NCI-H2029 (cell line): ENCODE measurements around the gene HS6ST1.

ENCODE experiments used
- DNase-seq: peaks from one replicate; lab custom pipeline; 2025; lab: John Stamatoyannopoulos, UW

The HS6ST1 gene

DNA sequence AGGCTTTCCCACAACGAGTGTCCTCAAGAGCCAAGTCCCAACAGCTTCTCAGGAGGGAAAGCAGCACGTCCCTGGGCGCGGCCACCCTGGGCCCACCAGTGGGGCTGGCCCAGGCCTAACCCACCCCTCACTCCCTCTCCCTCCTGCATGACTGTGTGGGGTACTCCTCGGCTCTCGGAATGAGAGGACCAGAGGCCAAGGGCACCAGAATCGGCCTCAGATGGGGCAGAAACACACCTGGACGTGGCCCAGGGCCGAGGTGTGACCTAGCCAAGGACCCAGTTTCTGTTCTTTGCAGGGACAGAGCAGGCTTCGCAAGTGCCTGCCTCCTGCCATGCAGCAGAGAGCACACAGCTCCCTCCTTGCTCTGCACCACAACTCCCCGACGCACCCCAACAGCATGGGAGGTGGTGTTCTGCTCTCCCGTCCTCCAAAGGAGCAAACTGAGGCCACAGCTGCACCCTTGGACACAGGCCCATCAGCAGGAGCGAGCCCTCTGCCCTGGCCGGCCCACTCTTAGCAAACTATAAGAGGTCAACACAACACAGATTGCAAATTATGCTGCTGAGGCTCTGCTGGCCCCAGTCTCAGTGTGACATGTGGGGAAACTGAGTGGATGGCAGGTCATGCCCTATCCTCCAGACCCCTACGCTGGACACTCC is 19.7 kb downstream of the HS6ST1 start:
- DNase-seq: no peak

DNA sequence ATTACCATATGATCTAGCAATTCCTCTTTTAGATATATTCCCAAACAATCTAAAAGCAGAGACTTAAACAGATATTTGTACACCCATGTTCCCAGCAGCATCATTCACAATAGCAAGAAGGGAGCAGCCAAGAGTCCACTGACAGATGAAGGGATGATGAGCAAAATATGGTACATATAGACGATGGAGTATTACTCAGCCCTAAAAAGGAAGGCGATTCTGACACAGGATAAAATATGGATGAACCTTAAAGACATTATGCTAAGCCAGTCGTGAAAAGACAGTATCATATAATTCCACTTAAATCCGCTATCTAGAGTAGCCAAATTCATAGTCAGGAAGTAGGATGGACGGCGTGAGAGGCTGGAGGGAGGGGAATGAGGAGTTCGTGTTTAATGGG is 20.4 kb downstream of the HS6ST1 start:
- no peak for DNase-seq

DNA sequence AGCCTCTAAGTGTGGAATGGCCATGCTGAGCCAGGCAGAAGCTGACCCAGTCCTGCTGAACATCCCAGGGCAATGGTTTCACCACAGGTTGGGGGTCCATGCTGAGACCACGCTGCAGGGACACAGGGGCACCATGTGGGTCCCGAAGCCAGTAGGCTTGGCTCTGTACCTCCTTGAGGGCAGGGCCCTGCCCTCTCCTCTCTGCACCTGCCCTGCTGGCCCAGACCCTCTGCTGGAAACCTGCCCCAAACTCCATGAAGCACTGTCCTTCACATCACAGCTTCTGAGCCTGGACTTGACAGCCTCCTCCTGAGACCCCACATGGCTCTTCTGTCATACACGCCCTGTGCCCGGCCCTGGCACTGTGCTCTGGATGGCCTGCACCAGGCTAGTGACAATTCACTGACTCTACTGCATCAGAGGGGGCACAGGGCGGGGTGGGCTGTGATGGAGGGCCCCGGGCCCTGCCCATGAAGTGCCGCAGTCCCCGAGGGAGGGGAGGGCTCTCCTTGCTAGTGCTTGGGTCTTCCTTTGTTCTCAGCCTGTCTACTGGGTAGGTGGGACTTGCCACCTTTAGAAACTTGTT is 24.7 kb downstream of the HS6ST1 start:
- no peak for DNase-seq

DNA sequence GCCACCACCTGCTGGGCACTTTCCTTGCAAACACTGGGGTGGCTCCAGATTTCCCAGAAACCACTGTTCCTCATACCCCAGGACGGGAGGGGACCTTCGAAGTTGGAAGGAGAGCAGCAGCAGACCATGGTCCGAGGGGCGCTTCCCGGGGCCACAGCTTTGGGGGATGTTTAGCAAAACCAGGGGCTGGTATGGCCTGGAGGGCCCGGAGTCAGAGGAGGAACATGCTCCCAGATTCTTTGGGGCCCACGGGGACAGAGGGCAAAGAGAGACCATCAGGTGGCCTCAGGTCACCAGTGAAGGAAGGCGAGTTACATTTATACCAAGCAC is 25.3 kb downstream of the HS6ST1 start:
- no peak for DNase-seq

DNA sequence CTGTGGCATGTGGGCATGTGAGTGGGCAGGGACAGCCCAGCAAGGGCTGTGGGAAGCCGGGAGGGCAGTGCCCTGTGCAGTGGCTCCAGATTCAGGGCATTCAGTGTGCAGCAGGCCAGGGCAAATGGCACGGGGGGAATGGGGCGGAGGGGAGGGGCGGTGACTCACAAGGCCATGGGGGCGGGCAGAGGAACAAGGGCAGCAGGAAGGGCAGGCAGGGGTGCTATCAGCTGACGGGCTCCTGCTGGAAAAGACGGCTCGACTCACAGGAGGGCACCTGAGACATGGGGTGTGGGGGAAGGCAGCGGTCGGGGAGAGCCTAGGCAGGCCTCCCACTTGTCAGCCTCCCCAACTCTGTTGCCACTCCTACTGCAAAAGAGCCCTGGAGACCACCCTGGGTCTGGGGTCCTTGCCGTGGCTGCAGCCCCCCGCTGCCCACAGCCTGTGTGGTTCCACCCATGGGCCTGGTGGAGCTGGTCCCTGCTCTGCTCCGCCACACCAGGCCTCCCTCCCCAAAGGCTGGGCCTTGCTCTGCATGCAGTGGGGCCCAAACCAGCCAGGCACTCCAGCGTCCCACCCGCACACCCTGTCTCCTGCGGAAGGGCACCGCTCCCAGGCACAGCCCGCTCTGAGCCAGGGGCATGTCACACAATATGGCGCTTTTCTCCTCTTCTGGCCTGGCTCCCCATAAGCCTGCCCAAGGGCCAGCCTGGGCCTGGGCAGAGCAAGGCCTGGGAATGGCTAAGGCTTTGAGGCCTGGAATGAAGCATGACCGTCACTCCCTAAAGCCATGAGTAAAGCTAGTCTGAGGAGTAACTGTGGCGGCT is 25.9 kb downstream of the HS6ST1 start:
- DNase-seq: no peak

DNA sequence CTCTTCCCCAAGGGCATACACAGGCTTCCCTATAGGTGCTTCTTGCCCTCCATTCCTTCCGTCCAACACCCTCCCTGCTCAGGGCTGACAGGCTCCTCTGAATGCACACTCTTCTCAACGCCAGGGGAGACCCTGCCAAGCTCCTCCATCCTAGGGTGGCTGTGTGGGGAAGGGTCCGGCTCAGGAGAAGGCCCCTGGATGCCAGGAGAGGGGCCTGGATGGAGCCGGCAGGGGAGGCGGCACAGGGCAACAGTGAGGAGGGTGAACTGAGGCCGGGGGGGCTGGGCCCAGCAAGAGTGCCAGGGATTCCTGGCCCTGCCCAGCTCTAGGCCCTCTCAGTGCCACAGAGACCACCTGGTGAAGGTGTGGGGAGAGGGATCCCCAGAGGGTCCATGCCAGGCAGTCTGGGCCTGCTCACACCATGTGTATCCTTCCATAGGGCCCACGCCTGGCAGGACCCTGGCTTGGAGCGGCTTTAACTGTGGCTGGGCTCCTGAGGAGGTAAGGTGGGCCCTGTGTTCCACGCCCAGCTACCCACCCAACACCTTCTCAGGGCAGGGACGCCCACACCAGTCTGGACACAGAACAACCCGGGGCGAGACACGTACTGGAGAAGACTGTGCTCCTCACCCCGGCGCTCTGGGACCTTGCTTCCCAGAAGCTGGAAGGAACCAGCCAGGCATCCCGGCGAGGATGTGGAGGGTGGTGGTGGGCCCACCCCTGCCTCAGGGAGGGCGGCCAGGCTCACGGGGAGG is 26.6 kb downstream of the HS6ST1 start:
- DNase-seq: no peak

DNA sequence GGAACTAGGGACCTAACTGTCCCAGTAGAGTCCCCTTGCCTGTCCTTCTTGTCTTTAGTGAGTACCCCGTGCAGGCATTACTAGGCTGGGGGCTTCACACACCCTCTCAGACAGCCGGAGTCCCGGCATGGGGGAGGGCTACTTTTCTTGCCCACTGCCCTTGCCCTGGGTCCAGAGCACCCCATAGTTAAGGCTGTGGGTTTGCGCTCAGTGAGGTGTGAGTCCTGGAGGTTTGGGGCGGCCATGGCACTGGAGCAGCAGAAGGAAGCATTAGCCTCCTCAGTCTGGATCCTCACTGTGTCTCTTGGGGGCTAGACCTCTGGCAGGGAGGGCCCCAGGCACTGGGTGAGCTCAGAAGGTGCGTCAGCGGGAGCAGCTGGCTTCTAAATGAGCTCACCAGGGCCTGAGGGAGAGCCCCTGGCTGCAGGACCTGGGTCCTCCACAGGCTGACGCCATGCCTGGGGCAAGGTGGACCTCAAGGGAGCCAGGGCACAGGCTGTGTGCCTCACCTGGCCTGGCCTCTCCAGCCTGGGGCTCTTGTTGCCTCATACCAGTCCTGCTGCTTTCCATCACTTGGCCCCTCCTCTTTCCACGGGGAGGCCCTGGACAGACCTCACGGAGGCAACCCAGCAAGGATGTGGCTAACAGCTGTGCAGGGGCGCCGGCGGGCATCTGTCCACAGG is 27.4 kb downstream of the HS6ST1 start:
- no peak for DNase-seq

DNA sequence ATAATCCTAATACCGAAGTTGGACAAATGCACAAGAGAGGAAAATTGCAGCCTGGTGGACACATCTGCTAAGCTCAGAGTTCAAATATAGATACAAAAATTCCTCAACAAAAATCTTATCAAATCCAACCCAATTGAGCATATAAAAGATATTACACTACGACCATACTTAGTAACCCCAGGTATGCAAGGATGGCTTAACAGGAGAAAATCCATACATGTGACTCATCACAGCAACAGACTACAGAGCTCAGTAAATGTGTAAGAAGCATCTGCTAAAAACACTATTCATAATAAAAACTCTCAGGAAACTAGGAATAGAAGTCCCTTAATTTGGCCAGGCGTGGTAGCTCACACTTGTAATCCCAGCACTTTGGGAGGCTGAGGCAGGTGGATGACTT is 28.3 kb downstream of the HS6ST1 start:
- no peak for DNase-seq

DNA sequence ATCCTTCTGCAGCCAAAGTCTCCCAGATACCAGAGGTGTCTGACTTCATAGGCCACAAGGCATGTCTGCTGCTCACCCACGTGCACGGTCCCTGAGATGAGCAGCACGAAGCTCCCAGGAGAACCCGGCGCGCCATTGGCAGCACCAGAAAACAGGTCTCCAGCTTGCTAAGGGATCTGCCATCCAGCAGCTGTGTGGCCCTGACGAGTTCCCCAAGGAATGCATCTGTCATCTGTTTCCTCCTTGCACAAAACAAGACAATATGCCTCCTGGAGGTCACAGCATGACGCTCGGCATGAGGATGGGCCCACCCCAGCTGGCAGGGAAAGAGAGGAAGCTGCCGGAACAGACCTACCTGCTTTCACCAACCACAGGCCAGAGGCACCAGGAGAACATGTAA is 29.2 kb downstream of the HS6ST1 start:
- no peak for DNase-seq

DNA sequence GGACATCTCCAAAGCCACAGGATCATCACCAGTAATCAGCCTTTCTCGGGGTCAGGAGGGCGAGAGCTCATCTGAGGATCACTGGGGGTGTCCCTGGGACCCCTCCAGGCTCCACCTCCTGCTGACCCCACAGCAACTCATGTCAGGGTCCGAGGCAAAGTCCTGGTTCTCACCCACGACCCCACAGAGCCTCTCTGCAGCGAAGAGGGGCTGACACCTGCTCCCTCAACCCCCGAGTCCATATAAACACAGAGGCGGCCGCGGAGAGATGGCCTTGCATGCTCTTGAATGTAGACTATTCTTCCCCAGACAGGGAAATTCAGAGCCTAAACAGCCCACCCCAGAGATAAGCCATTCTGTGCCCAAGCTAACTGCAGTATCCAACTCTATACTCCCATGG is 29.9 kb downstream of the HS6ST1 start:
- no peak for DNase-seq

DNA sequence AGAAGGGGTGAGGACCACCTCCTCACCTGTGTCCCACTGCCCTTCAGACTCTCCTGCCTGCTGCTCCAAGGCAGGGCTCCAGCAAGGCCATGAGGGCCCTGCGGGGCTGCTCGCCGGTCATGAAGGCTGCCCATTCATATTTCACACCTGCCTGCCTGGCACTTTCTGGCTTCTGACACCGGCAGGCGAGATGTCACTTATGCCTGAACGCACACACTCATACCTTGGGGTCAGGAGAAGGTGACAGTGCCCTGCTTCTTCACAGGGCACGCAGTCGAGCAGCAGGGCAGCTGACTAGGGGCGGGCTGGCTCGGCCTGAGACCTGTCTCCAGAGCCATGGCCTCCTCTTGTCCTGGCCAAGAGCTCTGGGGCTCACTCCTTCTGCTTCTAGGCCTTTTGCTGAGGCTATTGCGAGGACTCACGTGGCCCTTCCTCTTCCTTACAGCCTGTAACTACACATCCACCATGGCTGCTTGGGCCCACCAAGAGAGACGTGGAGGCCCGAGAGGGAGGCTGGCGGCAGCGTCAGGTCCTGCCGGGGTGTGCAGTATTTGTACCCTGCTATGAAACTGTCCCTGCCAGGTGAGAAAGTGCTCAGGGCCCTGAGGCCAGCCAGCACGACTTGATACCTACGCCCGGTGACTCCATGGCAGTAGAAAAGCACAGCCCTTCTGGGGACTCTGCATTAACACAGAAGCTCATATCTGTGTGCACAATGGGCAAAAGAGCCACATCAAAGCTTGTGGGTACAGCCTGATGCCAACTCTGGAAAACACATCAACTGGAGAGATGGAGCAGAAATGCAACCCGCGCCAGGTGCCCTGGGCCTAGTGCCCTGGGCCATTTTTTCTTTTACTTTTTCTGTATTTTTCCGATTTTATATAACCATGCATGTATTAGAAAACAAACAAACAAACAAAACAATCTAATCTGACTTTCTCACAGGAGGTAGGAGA is 30.6 kb downstream of the HS6ST1 start:
- DNase-seq: no peak

DNA sequence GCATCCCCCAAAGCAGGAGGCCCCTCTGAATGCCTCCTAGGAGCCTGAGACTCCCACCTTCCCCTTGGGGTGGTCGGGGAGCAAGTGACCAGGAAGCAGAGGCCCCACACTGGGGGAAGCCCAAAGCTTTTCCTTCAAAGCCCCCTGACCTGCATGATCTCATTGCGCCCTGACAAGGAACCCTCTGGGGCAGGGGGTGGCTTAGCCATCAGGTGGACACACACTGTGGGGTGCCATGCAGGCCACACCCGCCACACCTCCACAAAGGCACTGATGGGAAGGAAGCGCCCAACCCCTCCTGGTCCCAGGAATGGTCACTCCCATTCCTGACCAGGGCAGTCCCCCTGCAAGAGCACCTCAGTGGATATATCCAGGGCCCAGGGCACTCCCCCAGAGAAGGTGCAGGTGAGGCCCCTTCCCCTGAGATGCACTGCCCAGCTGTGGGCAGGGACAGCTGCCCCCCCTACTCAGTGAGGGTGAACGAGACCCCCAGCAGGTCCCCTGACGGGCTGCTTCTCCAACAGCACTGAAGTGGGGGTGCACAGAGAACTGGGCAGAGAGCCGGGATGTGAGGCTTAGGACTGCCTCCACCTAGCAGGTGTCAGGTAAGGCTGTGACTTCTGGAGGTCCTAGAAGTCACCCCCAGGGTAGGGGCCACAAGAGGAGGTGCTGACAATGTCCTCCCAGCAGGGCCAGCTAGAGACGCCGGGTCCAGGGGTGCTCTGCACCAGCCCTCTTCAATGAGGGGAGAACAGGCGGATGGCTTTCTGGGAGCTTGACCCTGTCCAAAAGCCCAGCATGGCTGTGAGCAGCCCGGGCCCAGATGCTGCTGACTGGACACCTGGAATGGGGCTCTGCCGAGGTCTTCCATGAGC is 31.5 kb downstream of the HS6ST1 start:
- DNase-seq: no peak

DNA sequence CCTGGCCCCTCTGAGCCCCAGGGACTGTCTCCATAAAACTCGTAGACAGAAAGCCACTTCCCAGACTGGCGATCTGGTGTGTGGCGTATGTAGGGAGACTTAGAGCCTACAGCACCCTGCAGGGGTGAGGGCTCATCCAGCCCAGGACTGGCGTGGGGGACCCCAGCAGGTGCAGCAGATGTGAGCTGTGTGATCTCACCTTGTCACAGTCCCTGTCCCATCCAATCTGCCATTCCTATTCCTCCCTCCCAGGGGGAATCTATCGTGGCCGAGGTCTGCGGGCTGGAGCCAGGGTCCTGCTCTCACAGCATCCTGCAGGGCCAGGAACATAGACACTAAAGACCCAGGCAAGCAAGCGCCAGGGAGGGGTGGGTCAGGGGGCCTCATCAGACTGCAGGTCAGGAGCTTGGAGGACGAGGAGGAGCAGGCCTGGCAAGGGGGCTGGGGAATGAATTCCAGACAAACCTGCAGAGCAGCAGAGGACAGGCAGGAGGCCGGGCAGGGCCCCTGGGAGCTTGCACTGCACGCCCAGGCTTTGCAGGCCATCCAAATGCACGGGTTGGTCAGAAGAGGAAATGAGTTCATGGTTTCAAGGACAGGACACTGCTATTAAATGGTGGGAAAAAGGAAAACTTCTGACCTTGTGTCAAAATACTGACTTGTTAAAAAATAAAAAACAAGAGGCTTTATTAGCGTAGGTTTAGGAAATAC is 32.5 kb downstream of the HS6ST1 start:
- no peak for DNase-seq

DNA sequence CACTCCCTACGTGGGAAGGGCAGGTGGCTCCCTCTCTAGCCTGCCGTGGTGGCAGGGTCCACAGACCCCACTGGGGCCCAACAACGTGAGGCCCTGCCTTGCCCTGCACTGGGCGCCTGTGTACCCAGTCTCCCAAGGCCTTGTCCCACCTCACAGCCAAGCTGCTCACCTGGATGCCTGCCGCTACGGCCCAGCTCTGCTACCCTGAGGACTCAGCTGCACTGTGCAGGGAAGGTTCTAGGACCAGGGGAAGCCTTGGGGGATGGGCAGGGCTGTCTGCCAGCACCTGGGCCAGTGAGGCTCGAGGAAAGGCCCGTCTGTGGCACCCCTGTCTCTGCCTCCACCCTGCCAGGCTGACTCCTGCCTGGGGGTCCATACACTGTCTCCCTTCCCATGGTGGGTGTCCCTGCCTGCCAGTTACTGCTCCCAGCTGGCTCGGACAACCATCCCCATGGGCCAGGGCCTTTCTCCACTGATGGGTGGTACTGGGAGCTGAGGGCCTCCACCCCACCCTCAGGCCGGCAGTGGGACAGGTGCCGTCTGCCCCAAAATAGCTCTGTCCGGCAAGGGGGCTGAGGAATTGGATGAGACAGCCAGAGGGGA is 33.2 kb downstream of the HS6ST1 start:
- DNase-seq: no peak

DNA sequence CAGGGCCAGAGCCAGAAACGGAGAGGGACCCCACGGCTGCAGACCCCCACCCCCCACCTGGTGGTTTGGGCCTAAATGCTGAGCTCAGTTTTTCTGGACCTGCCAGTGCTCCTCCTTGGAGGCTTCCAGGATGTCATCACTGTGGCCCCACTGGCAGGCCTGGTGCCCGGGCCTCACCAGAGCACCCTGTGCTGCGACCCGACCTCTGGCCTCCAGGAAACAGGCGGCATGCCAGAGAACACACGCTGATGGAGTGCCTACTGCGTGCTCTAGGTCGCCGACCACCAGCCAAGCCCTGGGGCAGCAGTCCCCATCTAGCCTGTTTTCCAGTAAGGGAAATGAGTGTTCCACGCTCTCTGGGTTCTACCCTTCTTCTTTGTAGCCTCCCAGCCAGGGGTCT is 33.8 kb downstream of the HS6ST1 start:
- no peak for DNase-seq

DNA sequence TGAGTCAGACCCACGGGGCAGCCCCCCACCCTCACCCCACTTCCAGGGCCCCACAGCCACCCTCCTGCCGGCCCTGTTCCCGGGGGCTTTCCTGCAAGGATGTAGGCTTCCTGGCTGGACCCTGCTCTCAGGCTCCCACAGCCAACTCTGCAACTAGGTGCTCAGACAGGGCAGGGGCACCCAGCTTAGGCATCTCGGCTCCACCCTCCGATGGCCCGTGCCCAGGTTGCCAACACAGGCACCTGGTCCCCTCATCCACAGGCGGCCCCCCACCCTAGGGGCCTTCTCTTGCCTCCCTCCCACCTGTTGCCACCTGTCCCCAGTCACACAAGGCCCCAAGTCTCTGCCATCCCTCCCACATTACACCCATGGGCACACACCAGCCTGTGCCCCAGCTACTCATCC is 34.6 kb downstream of the HS6ST1 start:
- DNase-seq: no peak

DNA sequence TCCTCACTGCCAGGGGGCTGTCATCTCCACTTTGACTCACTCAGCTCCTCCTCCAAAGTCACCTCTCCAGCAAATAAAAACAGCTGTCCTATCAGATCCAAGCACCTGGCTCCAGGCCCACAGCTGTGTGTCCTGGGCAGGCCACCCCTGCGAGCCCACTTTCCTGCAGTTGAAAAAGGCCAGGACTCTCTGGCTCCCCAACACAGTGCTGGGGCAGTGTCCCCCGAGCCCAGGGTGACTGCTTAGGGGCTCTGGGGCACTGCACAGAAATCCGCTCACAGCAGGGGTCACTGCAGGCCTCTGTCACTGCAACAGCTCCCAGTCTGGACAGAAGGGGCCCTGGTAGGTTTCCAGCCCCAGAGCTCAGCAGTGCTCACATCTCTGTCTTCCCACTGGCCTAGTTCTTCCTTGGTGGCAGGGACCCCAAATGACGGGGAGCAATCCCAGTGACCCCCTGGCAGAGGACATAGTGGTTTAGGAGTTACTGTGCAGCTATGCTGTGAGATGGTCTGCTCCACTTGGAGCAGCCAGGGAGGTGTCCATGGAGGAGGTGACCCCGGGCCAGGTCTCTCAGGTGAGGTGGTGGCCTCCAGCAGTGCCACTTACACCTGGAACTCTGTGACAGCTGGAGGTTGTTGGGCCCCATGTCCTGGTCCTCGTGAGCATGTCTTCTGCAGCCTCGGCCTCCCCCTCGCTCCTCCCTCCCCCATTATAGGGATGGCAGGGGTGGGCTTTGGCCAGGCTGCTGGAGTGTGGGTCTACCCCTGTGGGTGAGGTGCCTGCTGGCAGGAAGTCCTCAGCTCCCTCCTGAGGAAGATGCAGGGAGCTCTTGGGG is 35.5 kb downstream of the HS6ST1 start:
- DNase-seq: no peak
